ENCODE measurements around the gene TEDC2. TPM values are rescaled to one million over a fixed set of nuclear protein-coding genes. Genes with fewer than 3 reads are reported as not detected.
A peak's percentile ranks its signal among the peaks of the same experiment; 100 is the strongest.

Gene TEDC2
- total and polyA plus RNA-seq, 9 of the 15 experiments (the other 6 are each of a cell fraction or from before 2014, with no cell fraction given) = 0.75 to 57.0 (median 17.6) TPM

DNA sequence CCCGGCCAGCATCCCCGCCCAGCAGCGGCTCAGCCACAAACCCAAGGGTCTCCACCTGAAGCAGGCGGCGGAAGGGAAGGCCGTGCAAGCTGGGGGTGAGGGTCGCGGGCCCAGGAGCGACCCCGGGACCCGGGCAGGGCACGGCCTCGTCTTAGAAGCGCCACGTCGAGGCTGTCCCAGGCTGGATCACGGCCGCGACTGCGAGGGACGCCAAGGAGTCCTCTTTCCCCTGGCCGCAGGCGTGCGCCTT lies 31.2 kb upstream of the TEDC2 start (continued):
- TF ChIP-seq HBP1 (CRISPR knock-in tag; IDR thresholded peaks at IDR 0.05) (no peak), MEF2A (IDR thresholded peaks at IDR 0.05; ENCODE audit: control insufficient read depth, low read depth, low read length) (no peak), RBM14 (IDR thresholded peaks at IDR 0.05; ENCODE audit: borderline replicate concordance, insufficient read depth, low read depth, low read length) (no peak; the same call in 1 of the 2 replicates), CREM (IDR thresholded peaks at IDR 0.05; ENCODE audit: low read depth) (no peak), ZNF586 (CRISPR knock-in tag; conservative IDR thresholded peaks at IDR 0.05) (no peak), HCFC1 (IDR thresholded peaks at IDR 0.05; ENCODE audit: low read depth, low read length) (no peak), OTX1 (CRISPR knock-in tag; IDR thresholded peaks at IDR 0.05) (no peak), ZNF197 (CRISPR knock-in tag; IDR thresholded peaks at IDR 0.05; ENCODE audit: low read depth) (no peak), ZNF589 (CRISPR knock-in tag; IDR thresholded peaks at IDR 0.05; ENCODE audit: low read depth) (no peak; the same call in 1 of the 2 replicates), E2F8 (IDR thresholded peaks at IDR 0.05; ENCODE audit: low read depth, partially characterized antibody) (no peak), ZNF143 (CRISPR knock-in tag; IDR thresholded peaks at IDR 0.05) (0 out of 2 replicates have a peak, but pooled peaks have one; percentile 61), JUND (IDR thresholded peaks at IDR 0.05; ENCODE audit: borderline replicate concordance, low read depth, low read length) (no peak), JUND (tag; IDR thresholded peaks at IDR 0.05; ENCODE audit: borderline replicate concordance, low read depth, low read length) (no peak), PKNOX1 (IDR thresholded peaks at IDR 0.05) (no peak)
- TF ChIP-seq, protein P1, sequence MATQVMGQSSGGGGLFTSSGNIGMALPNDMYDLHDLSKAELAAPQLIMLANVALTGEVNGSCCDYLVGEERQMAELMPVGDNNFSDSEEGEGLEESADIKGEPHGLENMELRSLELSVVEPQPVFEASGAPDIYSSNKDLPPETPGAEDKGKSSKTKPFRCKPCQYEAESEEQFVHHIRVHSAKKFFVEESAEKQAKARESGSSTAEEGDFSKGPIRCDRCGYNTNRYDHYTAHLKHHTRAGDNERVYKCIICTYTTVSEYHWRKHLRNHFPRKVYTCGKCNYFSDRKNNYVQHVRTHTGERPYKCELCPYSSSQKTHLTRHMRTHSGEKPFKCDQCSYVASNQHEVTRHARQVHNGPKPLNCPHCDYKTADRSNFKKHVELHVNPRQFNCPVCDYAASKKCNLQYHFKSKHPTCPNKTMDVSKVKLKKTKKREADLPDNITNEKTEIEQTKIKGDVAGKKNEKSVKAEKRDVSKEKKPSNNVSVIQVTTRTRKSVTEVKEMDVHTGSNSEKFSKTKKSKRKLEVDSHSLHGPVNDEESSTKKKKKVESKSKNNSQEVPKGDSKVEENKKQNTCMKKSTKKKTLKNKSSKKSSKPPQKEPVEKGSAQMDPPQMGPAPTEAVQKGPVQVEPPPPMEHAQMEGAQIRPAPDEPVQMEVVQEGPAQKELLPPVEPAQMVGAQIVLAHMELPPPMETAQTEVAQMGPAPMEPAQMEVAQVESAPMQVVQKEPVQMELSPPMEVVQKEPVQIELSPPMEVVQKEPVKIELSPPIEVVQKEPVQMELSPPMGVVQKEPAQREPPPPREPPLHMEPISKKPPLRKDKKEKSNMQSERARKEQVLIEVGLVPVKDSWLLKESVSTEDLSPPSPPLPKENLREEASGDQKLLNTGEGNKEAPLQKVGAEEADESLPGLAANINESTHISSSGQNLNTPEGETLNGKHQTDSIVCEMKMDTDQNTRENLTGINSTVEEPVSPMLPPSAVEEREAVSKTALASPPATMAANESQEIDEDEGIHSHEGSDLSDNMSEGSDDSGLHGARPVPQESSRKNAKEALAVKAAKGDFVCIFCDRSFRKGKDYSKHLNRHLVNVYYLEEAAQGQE (IDR thresholded peaks at IDR 0.05; ENCODE audit: borderline replicate concordance) = no peak
- TF ChIP-seq, protein P1 (CRISPR knock-in tag; IDR thresholded peaks at IDR 0.05; ENCODE audit: low read depth) = no peak

Data from K562 (cell line).